Nephron progenitor cell (in vitro differentiated cells): ENCODE results near the gene CCDC116.

Experiments
- DNase-seq: peaks from one replicate; pipeline ENCODE4 v3.0.0; 2021
- H3K27ac Mint-ChIP-seq: 2 replicates; pipeline ENCODE4 v1.8.0; 2021; ENCODE audit warnings: mild to moderate bottlenecking, moderate library complexity, mixed read lengths
- H3K27me3 Mint-ChIP-seq: 2 replicates; pipeline ENCODE4 v1.8.0; 2021; ENCODE audit warnings: mild to moderate bottlenecking, low read depth, mixed read lengths; ENCODE audit not compliant: poor library complexity
- H3K36me3 Mint-ChIP-seq: 2 replicates; pipeline ENCODE4 v1.8.0; 2021; ENCODE audit warnings: low read depth, mixed read lengths
- H3K4me1 Mint-ChIP-seq: 2 replicates; pipeline ENCODE4 v1.8.0; 2021; ENCODE audit warnings: mixed read lengths
- H3K4me3 Mint-ChIP-seq: 2 replicates; pipeline ENCODE4 v1.8.0; 2021; ENCODE audit warnings: mild to moderate bottlenecking, moderate library complexity, mixed read lengths
- H3K9me3 Mint-ChIP-seq: 2 replicates; pipeline ENCODE4 v1.8.0; 2021; ENCODE audit warnings: mild to moderate bottlenecking, moderate library complexity, mixed read lengths
- CTCF ChIP-seq: fragments of 200-600 bp; sonication (generic); IDR thresholded peaks from 2 replicates; pipeline ENCODE4 v1.5.0; 2021; ENCODE audit warnings: antibody characterized with exemption

Gene CCDC116

GRCh38 chr22:21629255-21630149 lies 3.1 kb upstream of the CCDC116 start, which contains the start of gene YDJC:
TSS of gene YDJC (minus strand) at chr22:21630022. CDS start at chr22:21630014, 8 bp downstream.
- Mint-ChIP-seq H3K27me3 (no peaks in the 10 kb centered on the region), H3K9me3 (no peaks in the 10 kb centered on the region), H3K4me1 (peaks cover 23% of the 10 kb centered on the region), H3K4me3 (peak within 1 kb of the TSS; percentile 85), H3K36me3 (peaks cover 9% of the 10 kb centered on the region), H3K27ac (no peak within 1 kb of the TSS)
- peak; percentile 97 for DNase-seq
- peak; percentile 32 for TF ChIP-seq CTCF

GRCh38 chr22:21631025-21631424 lies 1.5 kb upstream of the CCDC116 start:
- peak overlapping the region; percentile 58 for H3K4me3 Mint-ChIP-seq
- no peaks in the 10 kb centered on the region for H3K27me3 Mint-ChIP-seq
- peaks cover 16% of the 10 kb centered on the region for H3K4me1 Mint-ChIP-seq
- H3K36me3 Mint-ChIP-seq, result peaks cover 9% of the 10 kb centered on the region
- H3K9me3 Mint-ChIP-seq, result no peaks in the 10 kb centered on the region
- no peak for TF ChIP-seq CTCF
- no peak overlapping the region for H3K27ac Mint-ChIP-seq
- no peak for DNase-seq

GRCh38 chr22:21632931-21633330 lies 371 bp downstream of the CCDC116 start:
- H3K4me3 Mint-ChIP-seq, result no peak overlapping the region
- no peaks in the 10 kb centered on the region for H3K9me3 Mint-ChIP-seq
- H3K27me3 Mint-ChIP-seq, result peaks cover 3% of the 10 kb centered on the region
- H3K27ac Mint-ChIP-seq, result no peak overlapping the region
- DNase-seq, result no peak
- no peak for TF ChIP-seq CTCF
- H3K4me1 Mint-ChIP-seq, result peaks cover 6% of the 10 kb centered on the region
- peaks cover 5% of the 10 kb centered on the region for H3K36me3 Mint-ChIP-seq

- Mint-ChIP-seq H3K27ac (no peak overlapping the region), H3K4me3 (no peak overlapping the region), H3K27me3 (peaks cover 5% of the 10 kb centered on the region), H3K9me3 (no peaks in the 10 kb centered on the region), H3K4me1 (peaks cover under 1% of the 10 kb centered on the region), H3K36me3 (no peaks in the 10 kb centered on the region)
- no peak for DNase-seq
- TF ChIP-seq CTCF, result no peak
These were observed 921 bp downstream of the CCDC116 start for GRCh38 chr22:21633481-21633880.

- no peaks in the 10 kb centered on the region for H3K36me3 Mint-ChIP-seq
- no peak overlapping the region for H3K4me3 Mint-ChIP-seq
- TF ChIP-seq CTCF, result no peak
- no peaks in the 10 kb centered on the region for H3K4me1 Mint-ChIP-seq
- peaks cover 6% of the 10 kb centered on the region for H3K27me3 Mint-ChIP-seq
- H3K27ac Mint-ChIP-seq, result no peak overlapping the region
- no peaks in the 10 kb centered on the region for H3K9me3 Mint-ChIP-seq
- no peak for DNase-seq
These were observed 1.5 kb downstream of the CCDC116 start for GRCh38 chr22:21634081-21634480.

GRCh38 chr22:21634844-21635243 lies 2.3 kb downstream of the CCDC116 start:
- no peak for DNase-seq
- TF ChIP-seq CTCF, result no peak
- Mint-ChIP-seq H3K4me3 (no peak overlapping the region), H3K9me3 (no peaks in the 10 kb centered on the region), H3K4me1 (no peaks in the 10 kb centered on the region), H3K36me3 (no peaks in the 10 kb centered on the region), H3K27ac (no peak overlapping the region), H3K27me3 (peaks cover 6% of the 10 kb centered on the region)
